Stomach (tissue), 4 donors: ENCODE results near the gene LMTK2.

Experiments used
- CTCF ChIP-seq, 7 experiments: fragments of 450-650 bp in 4 of 7; fragments of 200-600 bp in 3 of 7; sonication (generic) in 3 of 7; IDR thresholded peaks; one replicate each; pipeline ENCODE4 v1.5.1; 2016 to 2019; ENCODE audit warnings: antibody characterized with exemption in 7 of 7, control low read depth in 2 of 7, mild to moderate bottlenecking in 1 of 7
- POLR2A ChIP-seq, 4 donors: fragments of 450-650 bp; IDR thresholded peaks; one replicate each; pipeline ENCODE4 v1.6.1; 2016; ENCODE audit warnings: antibody characterized with exemption in 4 of 4, control low read depth in 2 of 4, mild to moderate bottlenecking in 1 of 4, moderate library complexity in 1 of 4

GRCh38 chr7:98242934-98243333 is 136.3 kb downstream of the LMTK2 start:
- TF ChIP-seq CTCF (IDR thresholded peaks at IDR 0.05): no peak
- no peak for TF ChIP-seq POLR2A (IDR thresholded peaks at IDR 0.05)
